ENCODE results near the gene FAM153A.
"Not testable (repeated sequence)": the region's sequence is repeated elsewhere in the genome, so short reads cannot be mapped to it uniquely, and the experiment has no call there.

FAM153A gene

GRCh38 chr5:177723831-177724485 lies 58.7 kb downstream of the FAM153A start:
- not testable (repeated sequence) for DNase-seq

DNA sequence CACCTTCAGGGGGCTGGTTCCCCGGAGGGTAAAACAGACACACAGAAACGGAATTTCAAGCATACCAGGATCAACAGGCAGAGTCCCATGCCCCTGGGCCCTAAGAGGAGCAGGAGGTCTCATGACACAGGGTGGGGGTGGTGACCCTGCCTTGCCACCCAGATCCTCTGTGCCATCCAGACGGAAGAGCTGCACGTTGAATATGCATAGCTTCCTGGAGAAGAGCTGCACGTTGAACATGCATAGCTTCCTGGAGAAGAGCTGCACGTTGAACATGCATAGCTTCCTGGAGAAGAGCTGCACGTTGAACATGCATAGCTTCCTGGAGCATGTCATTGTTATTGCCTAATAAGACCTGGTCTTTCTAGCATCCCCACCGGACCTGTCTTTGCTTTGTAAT lies 59.9 kb downstream of the FAM153A start:
- DNase-seq: not testable (repeated sequence)

DNA sequence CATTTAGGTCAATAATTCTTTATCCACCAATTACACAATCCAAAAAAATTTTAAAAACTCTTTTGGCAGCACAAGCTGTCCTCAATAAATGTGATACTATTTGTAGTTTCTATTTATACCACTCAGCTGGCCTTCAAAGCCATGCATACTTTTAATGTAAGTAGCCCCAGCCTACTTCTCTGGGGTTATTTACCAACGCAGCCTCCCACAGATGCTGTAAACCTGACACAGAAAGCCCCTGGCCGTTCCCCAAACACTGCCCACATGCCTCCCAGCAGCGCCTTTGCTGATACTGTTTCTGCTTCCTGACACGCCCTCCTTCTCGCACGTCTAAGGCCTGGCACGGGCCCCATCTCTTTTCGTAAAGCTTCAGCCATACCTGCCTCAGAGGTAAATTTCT lies 62.7 kb downstream of the FAM153A start:
- not testable (repeated sequence) for DNase-seq

GRCh38 chr5:177715423-177715822 lies 67.3 kb downstream of the FAM153A start:
- not testable (repeated sequence) for DNase-seq

- DNase-seq: not testable (repeated sequence)
Measured at GRCh38 chr5:177696100-177696499, 86.6 kb downstream of the FAM153A start.

DNA sequence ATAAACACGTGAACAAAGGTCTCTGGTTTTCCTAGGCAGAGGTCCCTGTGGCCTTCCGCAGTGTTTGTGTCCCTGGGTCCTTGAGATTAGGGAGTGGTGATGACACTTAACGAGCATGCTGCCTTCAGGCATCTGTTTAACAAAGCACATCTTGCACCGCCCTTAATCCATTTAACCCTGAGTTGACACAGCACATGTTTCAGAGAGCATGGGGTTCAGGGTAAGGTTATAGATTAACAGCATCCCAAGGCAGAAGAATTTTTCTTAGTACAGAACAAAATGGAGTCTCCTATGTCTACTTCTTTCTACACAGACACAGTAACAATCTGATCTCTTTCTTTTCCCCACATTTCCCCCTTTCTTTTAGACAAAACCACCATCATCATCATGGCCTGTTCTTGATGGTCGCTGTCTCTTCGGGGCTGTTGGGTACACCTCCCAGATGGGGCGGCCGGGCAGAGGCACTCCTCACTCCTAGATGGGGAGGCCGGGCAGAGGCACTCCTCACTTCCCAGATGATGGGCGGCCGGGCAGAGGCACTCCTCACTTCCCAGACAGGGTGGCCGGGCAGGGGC lies 87.3 kb downstream of the FAM153A start:
- DNase-seq: not testable (repeated sequence)

DNA sequence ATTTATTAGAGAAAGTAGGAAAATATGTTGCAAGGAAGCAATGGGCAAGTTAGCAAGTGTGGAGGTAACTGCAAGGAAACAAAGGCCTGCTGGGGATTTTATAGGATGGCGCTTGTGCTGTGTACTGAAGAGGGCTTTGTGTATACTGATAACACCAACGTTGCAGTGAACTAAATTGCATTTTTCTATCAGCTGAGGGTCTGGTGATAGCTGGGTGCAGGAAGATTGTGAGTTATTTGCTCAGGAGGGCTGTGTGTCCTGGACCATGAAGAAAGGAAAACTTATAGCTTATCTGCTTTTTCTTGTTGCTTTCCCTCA lies 88.2 kb downstream of the FAM153A start:
- not testable (repeated sequence) for DNase-seq

GRCh38 chr5:177693671-177694517 lies 88.8 kb downstream of the FAM153A start:
- not testable (repeated sequence) for DNase-seq

GRCh38 chr5:177692969-177693368 lies 89.7 kb downstream of the FAM153A start:
- not testable (repeated sequence) for DNase-seq

DNA sequence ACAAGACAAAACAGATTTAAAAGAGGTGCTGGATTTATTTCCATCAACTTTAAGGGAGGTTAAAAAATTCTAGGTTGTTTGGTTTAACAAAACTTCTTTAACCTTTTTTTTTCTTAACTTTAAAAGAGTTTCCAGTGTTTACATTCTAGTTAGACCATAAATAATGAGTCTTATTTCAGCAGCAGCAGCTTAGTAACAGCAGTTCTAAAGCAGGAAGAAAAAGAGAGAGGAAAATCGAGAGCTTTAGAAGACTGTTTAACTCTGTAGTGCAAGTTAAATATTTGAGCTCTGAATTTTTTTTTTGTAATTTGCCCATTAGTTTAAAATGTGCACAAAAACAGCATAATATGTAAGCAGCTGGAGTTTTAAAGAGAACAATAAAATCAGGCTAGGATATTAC lies 90.2 kb downstream of the FAM153A start:
- not testable (repeated sequence) for DNase-seq

GRCh38 chr5:177689011-177689610 lies 93.6 kb downstream of the FAM153A start:
- DNase-seq: not testable (repeated sequence)

GRCh38 chr5:177688091-177688490 lies 94.6 kb downstream of the FAM153A start:
- not testable (repeated sequence) for DNase-seq

GRCh38 chr5:177681920-177682319 lies 100.8 kb downstream of the FAM153A start:
- DNase-seq: not testable (repeated sequence)

Data from activated CD4-positive, alpha-beta T cell treated with anti-CD3 and anti-CD28 coated beads, Interleukin-2, amount 50 U/mL, for 1 hour (primary cell).